Measurements from ENCODE around the gene CTNNA1.

The CTNNA1 gene

DNA sequence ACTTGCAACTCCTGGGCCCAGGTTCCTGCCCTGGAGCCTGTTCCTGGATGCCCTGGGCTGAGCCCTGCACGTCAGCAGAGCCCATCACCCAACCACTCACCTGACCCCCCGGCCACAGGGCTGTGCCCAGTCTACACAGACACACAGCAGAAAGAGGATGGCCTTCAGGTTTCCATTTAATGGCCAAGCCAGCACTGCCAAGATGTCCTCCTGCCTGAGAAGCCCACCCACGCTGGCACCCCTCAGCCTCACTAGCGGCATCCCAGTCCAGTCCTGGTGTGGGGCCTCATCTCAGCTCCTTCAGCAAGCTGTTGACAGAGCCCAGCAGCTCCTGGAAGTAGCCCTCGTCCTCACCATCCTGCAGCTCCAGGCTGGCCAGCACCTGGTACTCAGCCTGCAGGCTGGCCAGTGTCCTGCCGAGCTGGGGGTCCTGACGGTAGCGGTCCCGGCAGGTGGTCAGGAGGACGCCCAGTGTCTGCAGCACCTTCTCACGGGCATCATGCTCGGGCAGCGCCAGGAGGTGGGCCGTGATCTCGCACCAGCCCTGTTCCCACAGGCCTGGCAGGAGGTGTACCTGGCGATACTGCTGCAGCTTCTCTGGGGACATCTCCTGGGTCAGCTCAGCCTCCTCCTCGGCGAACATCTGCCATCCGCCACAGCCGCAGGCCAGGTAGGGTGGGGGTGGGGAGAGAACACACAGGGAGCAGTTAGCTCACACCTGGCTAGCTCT is 193.8 kb downstream of the CTNNA1 start:
- Mint-ChIP-seq H3K27me3 (no peaks in the 10 kb centered on the region), H3K36me3 (ENCODE audit: low read depth) (peaks cover 3% of the 10 kb centered on the region)
- DNase-seq, result no peak

DNA sequence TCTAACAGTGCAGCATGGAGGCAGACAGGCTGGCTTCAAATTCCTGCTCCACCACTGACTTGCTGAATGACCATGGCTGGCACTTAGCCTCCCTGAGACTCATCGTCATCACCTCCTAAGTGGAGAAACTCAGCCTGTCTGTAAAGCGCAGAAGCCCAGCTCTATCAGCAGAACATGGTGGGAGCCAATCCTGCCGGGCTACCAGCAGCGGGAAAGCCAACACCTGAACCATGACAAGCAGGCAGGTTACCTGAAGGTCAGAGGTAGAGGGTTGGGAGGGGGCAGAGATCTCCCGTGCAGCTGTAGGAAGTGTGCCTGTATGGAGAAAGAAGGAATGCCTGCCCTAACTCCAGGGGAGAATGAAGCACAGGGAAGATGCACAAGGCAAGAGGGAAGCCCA is 194.6 kb downstream of the CTNNA1 start:
- no peak for ATAC-seq
- Mint-ChIP-seq H3K36me3 (ENCODE audit: low read depth) (peaks cover 2% of the 10 kb centered on the region), H3K9me3 (no peaks in the 10 kb centered on the region), H3K4me1 (peaks cover 2% of the 10 kb centered on the region), H3K27me3 (no peaks in the 10 kb centered on the region), H3K4me3 (no peak overlapping the region), H3K27ac (no peak overlapping the region)
- DNase-seq, result no peak

More for the DNA sequence above, 193.8 kb downstream of the CTNNA1 start:
- Mint-ChIP-seq H3K27ac (no peak overlapping the region), H3K9me3 (no peaks in the 10 kb centered on the region), H3K4me3 (no peak overlapping the region), H3K4me1 (no peaks in the 10 kb centered on the region)
- ATAC-seq, result no peak

DNA sequence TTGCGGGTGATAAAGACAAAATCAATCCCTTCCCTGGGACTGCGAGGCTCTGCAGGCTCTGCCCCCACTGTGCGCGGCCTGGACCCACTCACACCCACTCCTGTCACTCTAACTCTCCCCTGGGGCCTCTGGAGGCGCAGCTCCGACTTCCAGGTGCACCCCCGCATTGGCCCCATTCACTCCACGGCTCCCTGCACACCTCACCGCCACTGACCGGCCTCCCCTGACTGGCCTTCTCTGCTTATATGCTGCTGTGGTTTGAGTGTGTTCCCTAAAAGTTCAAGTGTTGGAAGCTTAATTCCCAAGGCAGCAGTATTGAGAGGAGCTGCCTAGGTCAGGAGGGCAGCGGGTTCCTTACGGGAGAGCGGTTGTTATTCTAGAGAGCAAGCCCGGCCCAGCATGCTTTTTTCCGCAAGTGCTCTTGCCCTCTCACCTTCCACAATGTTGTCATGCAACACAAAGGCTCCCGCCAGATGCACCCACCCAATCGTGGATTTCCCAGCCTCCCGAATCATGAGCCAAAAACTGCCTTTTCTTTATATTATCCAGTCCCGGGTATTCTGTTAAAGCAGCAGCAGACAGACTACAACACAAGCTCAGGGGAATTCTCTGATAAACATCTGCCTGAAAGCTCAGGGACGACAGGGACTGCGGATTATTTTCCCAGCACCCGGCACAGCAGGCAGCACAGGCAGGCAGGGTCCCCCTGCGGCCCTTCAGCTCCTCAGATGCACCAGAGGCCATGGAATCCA is 195.4 kb downstream of the CTNNA1 start:
- no peak overlapping the region for H3K27ac Mint-ChIP-seq
- ATAC-seq (no peak), DNase-seq (no peak)
- no peaks in the 10 kb centered on the region for H3K9me3 Mint-ChIP-seq
- H3K4me3 Mint-ChIP-seq, result no peak overlapping the region
- H3K4me1 Mint-ChIP-seq, result peaks cover 10% of the 10 kb centered on the region
- peaks cover 2% of the 10 kb centered on the region for H3K36me3 Mint-ChIP-seq (ENCODE audit: low read depth)
- H3K27me3 Mint-ChIP-seq, result no peaks in the 10 kb centered on the region

DNA sequence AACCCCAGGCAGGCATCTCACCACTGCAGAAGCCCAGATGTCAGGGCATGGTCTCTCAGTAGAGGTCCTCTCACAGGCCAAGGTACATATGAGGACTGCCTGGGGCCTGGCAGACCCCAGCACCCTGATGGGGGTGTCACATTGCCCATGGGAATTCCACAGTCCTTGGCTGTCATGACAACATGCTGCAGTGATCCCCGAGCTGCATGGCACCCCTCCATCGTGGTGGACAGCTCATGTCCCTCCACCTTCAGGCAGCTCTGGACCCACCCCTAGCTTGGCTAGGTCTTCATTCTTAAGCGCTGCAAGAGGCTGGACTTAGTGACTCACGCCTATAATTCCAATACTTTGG is 196.0 kb downstream of the CTNNA1 start:
- no peaks in the 10 kb centered on the region for H3K9me3 Mint-ChIP-seq
- peaks cover 2% of the 10 kb centered on the region for H3K36me3 Mint-ChIP-seq (ENCODE audit: low read depth)
- no peak overlapping the region for H3K27ac Mint-ChIP-seq
- DNase-seq (no peak), ATAC-seq (no peak)
- H3K27me3 Mint-ChIP-seq, result no peaks in the 10 kb centered on the region
- peaks cover 16% of the 10 kb centered on the region for H3K4me1 Mint-ChIP-seq
- H3K4me3 Mint-ChIP-seq, result no peak overlapping the region

DNA sequence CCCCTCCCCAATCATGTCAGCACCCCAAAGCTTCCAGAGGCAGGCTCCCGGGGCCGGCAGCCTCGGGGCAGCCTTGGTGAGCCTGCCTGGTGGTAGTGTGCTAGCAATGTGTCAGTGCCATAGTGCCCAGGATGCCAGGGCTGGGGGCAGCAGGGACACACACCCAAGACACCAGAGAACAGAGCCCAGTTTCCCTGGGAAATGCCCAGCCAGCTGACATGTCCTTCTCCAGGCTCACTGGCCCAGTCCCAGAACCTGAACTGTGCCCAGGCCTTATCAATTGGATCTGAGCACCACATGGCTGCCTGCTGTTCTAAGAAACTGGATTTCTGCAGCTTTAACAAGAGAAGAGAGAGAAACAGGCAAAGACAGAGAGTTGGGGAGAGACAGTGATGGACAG is 196.8 kb downstream of the CTNNA1 start:
- H3K36me3 Mint-ChIP-seq (ENCODE audit: low read depth), result peaks cover 2% of the 10 kb centered on the region
- ATAC-seq, result no peak
- no peaks in the 10 kb centered on the region for H3K9me3 Mint-ChIP-seq
- H3K4me3 Mint-ChIP-seq, result no peak overlapping the region
- peaks cover 16% of the 10 kb centered on the region for H3K4me1 Mint-ChIP-seq
- no peaks in the 10 kb centered on the region for H3K27me3 Mint-ChIP-seq
- DNase-seq, result no peak
- no peak overlapping the region for H3K27ac Mint-ChIP-seq

DNA sequence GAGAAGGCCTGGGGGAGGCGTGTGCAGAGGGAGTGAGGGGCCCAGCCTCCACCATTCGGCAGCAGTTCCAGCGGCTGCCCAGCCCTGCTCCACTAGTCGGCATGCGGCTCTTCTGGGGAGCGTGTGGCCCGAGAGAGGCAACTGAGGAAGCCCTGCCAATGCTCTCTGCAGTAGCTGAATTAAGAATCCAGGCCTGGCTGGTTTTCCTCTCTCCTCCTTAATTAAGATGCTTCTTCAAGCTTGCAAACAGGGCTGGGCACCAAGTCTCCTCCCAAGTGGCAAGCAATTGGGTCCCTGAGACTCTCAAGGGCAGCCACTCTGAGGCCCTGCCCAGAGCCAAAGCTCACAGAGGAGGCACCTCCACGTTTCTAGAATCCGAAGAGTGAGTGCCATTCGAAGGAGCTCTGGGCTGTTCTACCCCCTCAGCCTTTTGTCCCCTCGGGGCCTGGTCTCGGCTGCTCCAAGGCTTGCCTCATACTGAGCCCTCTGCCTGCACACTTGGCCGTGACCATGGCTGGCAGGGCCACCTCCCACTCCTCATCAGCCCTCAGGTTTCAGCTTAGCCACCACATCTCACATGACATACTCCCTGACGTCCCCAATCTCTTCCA is 197.3 kb downstream of the CTNNA1 start:
- DNase-seq (no peak), ATAC-seq (no peak)
- Mint-ChIP-seq H3K27ac (no peak overlapping the region), H3K9me3 (no peaks in the 10 kb centered on the region), H3K4me3 (no peak overlapping the region), H3K27me3 (no peaks in the 10 kb centered on the region), H3K36me3 (ENCODE audit: low read depth) (no peaks in the 10 kb centered on the region), H3K4me1 (peaks cover 16% of the 10 kb centered on the region)

DNA sequence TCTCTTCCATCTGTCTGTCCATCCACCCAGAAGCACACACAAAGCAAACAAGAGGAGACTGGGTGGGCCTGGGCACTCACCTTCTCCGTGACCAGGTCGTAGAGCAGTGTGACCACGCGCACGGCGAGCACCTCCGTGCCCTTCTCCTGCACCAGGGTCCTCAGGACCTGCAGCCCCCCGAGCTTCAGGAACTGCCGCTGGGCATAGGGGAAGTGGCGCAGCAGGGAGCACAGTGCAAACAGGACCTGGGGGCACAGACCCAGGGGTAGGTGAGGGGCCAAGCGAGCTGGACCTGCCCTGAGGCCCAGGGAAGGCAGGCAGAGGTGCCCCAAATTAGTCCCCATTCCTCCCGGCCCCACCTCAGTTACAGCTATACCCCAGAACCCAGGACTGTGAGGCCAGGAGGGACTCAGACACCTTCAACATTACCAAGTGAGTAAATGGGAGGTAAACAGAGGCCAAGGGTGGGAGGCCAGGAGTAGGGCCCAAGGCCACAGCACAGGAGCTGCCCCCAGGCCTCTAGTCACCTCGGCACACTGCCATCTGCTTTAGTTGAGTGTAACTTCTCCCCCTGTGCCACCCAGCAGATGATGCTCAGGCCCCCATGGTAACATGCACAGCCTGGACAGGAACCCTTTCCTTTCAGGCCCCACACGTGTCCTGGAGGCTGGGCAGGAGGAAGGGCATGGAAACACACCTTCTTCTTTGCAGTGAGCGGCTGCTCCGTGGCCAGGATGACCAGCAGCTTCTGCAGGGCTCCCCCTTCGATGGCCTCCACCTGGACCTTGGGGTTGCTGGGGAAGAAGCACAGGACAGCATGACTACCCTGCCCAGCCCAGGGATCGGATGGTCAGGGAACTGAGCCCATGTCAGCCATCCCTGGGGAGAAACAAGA is 198.1 kb downstream of the CTNNA1 start:
- ATAC-seq (no peak), DNase-seq (no peak)
- Mint-ChIP-seq H3K9me3 (no peaks in the 10 kb centered on the region), H3K36me3 (ENCODE audit: low read depth) (no peaks in the 10 kb centered on the region), H3K27me3 (no peaks in the 10 kb centered on the region), H3K4me3 (no peak overlapping the region), H3K27ac (no peak overlapping the region), H3K4me1 (peaks cover 16% of the 10 kb centered on the region)

DNA sequence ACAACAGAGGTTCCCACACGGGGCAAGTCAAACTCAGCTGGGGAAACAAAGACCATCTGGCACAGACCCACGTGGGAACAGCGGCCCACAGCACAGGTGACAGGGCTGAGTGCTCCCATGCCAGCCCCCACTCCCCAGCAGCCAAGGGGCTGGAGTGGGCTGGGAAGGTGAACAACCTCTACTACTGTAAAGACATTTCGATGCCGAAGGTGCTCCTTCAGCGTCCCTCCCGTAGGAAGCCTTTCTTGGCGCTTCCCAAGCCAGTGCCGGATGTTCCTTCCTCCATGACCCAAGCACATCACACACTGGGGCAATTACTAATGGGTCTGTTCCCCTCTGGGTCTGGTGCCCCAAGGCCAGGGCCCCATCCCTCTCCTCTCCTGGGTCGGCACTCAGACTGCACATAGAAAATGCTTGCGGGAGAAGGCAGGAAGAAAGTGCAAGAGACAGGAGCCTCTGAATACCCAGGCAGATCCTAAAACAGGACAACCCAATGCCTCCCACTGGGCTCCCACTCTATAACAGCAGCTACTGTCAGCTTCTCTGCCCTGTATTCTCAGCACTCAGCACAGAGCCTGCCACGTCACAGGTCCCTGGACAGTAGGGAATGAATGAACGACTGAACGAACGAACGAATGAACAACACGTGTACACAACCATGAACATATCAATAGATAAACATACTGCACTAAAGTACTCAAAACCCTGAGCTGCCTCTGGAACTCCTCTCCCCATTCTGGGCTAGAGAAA is 198.9 kb downstream of the CTNNA1 start:
- H3K36me3 Mint-ChIP-seq (ENCODE audit: low read depth), result no peaks in the 10 kb centered on the region

DNA sequence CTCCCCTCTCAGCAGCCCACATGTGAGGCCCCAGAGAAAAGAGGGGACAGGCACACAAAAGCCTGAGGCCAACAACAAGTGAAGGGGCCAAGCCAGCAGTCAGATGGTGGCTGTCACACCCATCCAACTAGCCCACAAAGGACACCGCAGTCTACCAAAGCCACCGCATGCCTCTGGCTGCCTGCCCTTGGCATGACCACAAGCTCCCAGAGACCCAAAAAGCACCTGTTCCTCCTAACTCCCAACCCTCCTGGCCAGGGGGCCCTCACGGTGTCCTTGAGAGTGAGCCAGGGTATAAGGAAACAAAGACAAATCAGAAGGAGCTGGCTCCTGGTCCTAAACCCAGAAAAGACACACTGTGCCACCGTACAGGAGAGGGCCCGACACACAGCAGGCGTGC is 199.7 kb downstream of the CTNNA1 start:
- H3K4me1 Mint-ChIP-seq, result peaks cover 16% of the 10 kb centered on the region
- no peaks in the 10 kb centered on the region for H3K36me3 Mint-ChIP-seq (ENCODE audit: low read depth)
- H3K27ac Mint-ChIP-seq, result no peak overlapping the region
- DNase-seq (no peak), ATAC-seq (no peak)
- no peak overlapping the region for H3K4me3 Mint-ChIP-seq
- no peaks in the 10 kb centered on the region for H3K9me3 Mint-ChIP-seq
- no peaks in the 10 kb centered on the region for H3K27me3 Mint-ChIP-seq

More for the DNA sequence above, 198.9 kb downstream of the CTNNA1 start:
- Mint-ChIP-seq H3K9me3 (no peaks in the 10 kb centered on the region), H3K27me3 (no peaks in the 10 kb centered on the region), H3K27ac (no peak overlapping the region), H3K4me3 (no peak overlapping the region), H3K4me1 (peaks cover 16% of the 10 kb centered on the region)
- no peak for ATAC-seq
- no peak for DNase-seq

DNA sequence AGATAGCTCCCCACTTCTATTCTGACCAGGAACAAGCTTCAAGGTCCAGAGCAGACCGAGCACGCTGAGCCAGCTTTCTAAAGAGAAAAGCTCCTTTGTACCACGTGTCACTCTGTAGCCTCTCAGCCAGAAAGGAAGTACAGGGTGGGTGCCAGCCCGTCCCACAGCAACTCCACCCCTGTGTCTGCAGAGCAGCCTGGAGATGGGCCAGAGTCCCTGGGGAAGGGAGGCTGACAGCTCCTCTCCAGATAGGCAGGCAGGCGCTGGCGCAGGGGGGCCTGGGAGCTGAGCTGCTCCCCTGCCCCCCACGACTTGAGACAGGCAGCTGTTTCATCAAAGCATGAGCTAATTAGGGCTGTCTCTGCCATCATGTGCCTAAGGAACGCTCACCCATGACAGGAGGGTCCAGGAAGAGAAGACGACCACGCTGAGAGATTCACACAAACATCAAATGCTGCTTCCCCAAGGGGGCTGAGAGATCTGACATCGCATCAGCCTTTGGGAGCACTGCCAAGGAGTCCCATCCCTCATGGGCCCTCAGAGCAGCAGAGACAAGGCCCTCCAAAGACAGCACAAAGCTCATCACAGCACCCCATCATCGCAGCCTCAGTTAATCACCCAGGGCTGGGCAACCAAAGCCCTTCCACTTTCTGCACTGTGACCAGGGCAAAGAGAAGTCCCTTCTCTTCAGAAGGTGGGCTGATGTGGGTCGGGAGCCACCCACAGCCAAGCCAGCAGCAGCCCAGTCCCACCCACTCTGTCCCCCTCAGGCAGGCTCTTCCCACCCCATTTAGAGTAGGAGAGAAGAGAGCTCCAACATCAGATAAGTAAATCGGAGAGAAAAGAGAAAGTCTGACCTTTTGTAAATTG is 200.4 kb downstream of the CTNNA1 start:
- ATAC-seq (peak; percentile 73), DNase-seq (peak; percentile 19)
- no peaks in the 10 kb centered on the region for H3K27me3 Mint-ChIP-seq
- H3K27ac Mint-ChIP-seq, result no peak overlapping the region
- no peak overlapping the region for H3K4me3 Mint-ChIP-seq
- H3K36me3 Mint-ChIP-seq (ENCODE audit: low read depth), result no peaks in the 10 kb centered on the region
- no peaks in the 10 kb centered on the region for H3K9me3 Mint-ChIP-seq
- peaks cover 16% of the 10 kb centered on the region for H3K4me1 Mint-ChIP-seq

DNA sequence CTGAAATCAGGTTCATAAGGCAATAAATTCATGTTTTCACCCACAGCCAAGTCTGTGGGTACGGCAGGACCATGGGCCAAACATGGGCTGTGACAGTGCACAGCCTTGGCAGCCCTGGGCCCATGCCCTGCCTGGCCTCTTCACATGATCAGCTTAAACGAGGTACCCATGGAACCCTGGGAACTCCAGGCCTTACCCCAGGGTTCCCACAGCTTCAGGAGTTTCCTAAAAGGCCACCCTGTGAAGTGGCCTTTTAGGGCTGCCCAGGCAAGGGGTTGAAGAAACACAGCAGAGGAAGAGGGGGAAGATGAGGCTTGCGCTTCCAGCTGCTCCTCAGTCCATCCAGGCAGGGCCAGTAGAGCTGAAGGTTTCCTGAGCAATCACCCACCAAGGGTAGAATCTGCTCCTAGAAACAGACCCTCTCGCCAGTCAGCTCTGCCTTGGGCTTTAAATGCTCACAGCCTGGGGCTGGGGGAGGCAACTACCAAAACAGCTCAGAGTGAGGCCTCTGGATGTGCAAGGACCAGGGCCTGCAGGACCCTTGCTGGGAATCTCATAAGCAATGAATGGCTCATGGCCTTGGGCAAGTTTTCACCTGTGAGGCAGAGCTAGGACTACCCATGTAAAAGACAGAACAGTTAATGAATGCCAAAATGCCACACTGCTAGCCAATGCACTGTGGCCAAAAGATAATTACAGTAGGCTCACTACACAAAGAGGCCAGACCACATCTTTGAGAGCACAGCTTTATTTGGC is 201.2 kb downstream of the CTNNA1 start:
- no peak overlapping the region for H3K27ac Mint-ChIP-seq
- peaks cover 16% of the 10 kb centered on the region for H3K4me1 Mint-ChIP-seq
- ATAC-seq (no peak), DNase-seq (no peak)
- no peaks in the 10 kb centered on the region for H3K9me3 Mint-ChIP-seq
- no peaks in the 10 kb centered on the region for H3K27me3 Mint-ChIP-seq
- H3K4me3 Mint-ChIP-seq, result no peak overlapping the region
- H3K36me3 Mint-ChIP-seq (ENCODE audit: low read depth), result no peaks in the 10 kb centered on the region

DNA sequence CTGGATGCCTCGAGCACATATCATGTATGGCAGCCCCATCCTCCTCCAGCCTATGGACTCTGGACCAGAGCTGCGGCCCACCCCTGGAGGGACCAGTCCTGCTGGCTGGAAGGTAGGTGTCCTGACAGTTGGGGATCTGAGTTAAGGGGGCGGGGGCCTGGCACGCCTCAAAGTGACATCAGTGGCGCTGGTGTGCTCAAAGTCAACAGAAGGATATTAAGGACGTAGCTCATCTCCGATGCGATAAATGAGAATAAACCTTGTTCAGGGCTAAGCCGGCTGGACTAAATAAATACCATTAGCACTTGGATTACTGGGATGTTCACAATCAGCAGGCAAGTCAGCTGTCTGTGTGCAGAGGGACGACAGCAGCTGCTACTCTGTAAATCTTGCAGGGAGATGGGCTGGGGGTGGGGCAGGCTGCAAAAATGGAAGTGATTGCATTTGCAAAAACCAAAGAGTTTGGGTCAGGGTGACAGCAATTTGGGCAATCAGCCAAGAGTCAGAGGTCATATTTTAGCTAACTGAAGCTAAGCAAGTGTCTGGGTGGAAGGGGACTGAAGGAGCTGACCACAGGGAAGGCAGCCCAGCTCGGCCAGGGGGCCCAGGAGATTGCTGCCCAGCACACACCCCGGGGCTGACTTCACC is 201.9 kb downstream of the CTNNA1 start:
- Mint-ChIP-seq H3K27ac (no peak overlapping the region), H3K36me3 (ENCODE audit: low read depth) (no peaks in the 10 kb centered on the region), H3K27me3 (no peaks in the 10 kb centered on the region), H3K9me3 (no peaks in the 10 kb centered on the region), H3K4me1 (peaks cover 16% of the 10 kb centered on the region), H3K4me3 (no peak overlapping the region)
- DNase-seq (no peak), ATAC-seq (no peak)

Data from activated naive CD8-positive, alpha-beta T cell treated with anti-CD3 and anti-CD28 coated beads, Interleukin-2, amount 50 U/mL, for 24 hours (primary cell).